HK-2 (cell line): ENCODE results near the gene SLC52A3.
"Not testable (repeated sequence)": the region's sequence is repeated elsewhere in the genome, so short reads cannot be mapped to it uniquely, and the experiment has no call there.

Experiments used
- DNase-seq: peaks from one replicate; pipeline ENCODE4 v3.0.0-alpha.2; 2018; ENCODE audit not compliant: unreplicated experiment

SLC52A3 gene

GRCh38 chr20:728256-728944 is 39.9 kb downstream of the SLC52A3 start:
- peak; percentile 70 for DNase-seq

GRCh38 chr20:726160-726559 is 42.1 kb downstream of the SLC52A3 start:
- no peak for DNase-seq

- no peak for DNase-seq
These were observed 42.8 kb downstream of the SLC52A3 start for GRCh38 chr20:725491-725890.

- not testable (repeated sequence) for DNase-seq
These were observed 43.5 kb downstream of the SLC52A3 start for GRCh38 chr20:724797-725196.

GRCh38 chr20:723756-724155 is 44.5 kb downstream of the SLC52A3 start:
- DNase-seq, result no peak

GRCh38 chr20:722822-723644 is 45.3 kb downstream of the SLC52A3 start:
- DNase-seq, result no peak

- no peak for DNase-seq
These were observed 46.4 kb downstream of the SLC52A3 start for GRCh38 chr20:721876-722275.

GRCh38 chr20:719816-720215 is 48.5 kb downstream of the SLC52A3 start:
- no peak for DNase-seq

GRCh38 chr20:719068-719467 is 49.2 kb downstream of the SLC52A3 start:
- DNase-seq, result no peak

GRCh38 chr20:717832-718231 is 50.5 kb downstream of the SLC52A3 start:
- no peak for DNase-seq

- DNase-seq, result no peak
These were observed 51.0 kb downstream of the SLC52A3 start for GRCh38 chr20:717271-717670.

GRCh38 chr20:714453-714852 is 53.8 kb downstream of the SLC52A3 start:
- no peak for DNase-seq

- no peak for DNase-seq
These were observed 56.7 kb downstream of the SLC52A3 start for GRCh38 chr20:711576-711975.

- DNase-seq, result no peak
These were observed 57.4 kb downstream of the SLC52A3 start for GRCh38 chr20:710780-711450.
